ENCODE results near the gene TENT5A.

Gene TENT5A

DNA sequence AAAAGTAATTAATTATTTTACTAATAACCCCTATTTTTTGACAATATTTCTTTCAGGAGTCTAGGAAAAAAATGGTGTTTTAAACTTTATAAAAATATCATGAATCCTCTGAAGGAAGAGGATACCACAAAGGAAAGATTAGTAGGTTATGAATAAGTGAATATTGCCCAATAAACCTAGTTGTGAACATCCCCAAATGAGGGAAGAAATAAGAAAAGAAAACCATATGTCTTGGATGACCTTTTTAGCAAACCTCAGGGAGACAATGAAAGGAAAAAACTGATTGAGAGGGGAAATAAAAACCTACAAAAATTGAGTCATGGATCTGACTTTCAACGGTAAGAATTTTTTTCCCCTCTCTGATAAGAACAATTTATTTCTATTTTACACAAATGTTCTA, 34.4 kb downstream of the TENT5A start:
- Histone ChIP-seq H3K36me3 (no peaks in the 10 kb centered on the region), H3K27me3 (ENCODE audit: insufficient read depth, low read depth, severe bottlenecking) (no peaks in the 10 kb centered on the region), H3K9me3 (ENCODE audit: severe bottlenecking) (no peaks in the 10 kb centered on the region), H3K4me3 (ENCODE audit: low read depth, low read length) (no peak overlapping the region), H3K27ac (no peak overlapping the region)
- no peak for DNase-seq
- no peak for TF ChIP-seq CTCF (IDR thresholded peaks at IDR 0.05; ENCODE audit: low read depth, low read length)

- Histone ChIP-seq H3K27me3 (ENCODE audit: insufficient read depth, low read depth, severe bottlenecking) (no peaks in the 10 kb centered on the region), H3K9me3 (ENCODE audit: severe bottlenecking) (no peaks in the 10 kb centered on the region), H3K27ac (no peak overlapping the region), H3K36me3 (no peaks in the 10 kb centered on the region), H3K4me3 (ENCODE audit: low read depth, low read length) (no peak overlapping the region)
- no peak for DNase-seq
- TF ChIP-seq CTCF (IDR thresholded peaks at IDR 0.05; ENCODE audit: low read depth, low read length): no peak
These were observed 37.8 kb downstream of the TENT5A start for GRCh38 chr6:81714684-81715083.

DNA sequence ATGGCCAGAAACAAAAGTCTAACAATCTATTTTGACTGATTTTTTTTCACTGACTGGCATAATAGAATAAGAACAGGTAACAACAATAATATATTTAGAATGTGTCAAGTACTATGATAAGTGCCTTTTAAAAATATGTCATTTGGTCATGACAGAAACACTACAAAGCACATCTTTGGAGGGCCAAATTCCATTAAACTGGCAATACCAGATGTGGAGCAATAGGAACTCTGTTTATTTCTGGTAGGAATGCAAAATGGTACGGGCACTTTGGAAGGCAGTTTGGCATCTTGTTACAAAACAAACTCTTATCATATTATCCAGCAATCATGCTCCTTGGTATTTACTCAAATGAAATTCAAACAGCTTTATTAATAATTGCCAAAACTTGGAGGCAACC, 39.3 kb downstream of the TENT5A start:
- H3K9me3 ChIP-seq (ENCODE audit: severe bottlenecking): no peaks in the 10 kb centered on the region
- DNase-seq: no peak
- no peaks in the 10 kb centered on the region for H3K27me3 ChIP-seq (ENCODE audit: insufficient read depth, low read depth, severe bottlenecking)
- H3K4me3 ChIP-seq (ENCODE audit: low read depth, low read length): no peak overlapping the region
- no peaks in the 10 kb centered on the region for H3K36me3 ChIP-seq
- no peak for TF ChIP-seq CTCF (IDR thresholded peaks at IDR 0.05; ENCODE audit: low read depth, low read length)
- H3K27ac ChIP-seq: no peak overlapping the region

DNA sequence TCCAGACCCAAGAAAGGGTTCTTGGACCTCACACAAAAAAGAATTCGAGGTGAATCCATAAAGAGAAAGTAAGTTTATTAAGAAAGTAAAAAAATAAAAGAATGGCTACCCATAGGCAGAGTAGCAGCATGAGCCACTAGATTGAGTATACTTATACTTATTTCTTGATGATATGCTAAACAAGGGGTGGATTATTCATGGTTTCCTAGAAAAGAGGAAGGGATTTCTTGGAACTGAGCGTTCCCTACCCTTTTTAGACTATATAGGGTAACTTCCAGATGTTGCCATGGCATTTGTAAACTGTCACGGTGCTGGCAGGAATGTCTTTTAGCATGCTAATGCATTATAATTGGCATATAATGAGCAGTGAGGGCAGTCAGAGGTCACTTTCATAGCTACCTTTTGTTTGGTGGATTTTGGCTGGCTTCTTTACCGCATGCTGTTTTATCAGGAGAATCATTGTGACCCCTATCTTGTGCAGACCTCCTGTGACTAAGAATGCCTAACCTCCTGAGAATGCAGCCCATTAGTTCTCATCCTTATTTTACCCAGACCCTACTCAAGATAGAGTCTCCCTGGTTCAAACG, 44.3 kb downstream of the TENT5A start:
- no peaks in the 10 kb centered on the region for H3K9me3 ChIP-seq (ENCODE audit: severe bottlenecking)
- no peak for TF ChIP-seq CTCF (IDR thresholded peaks at IDR 0.05; ENCODE audit: low read depth, low read length)
- H3K4me3 ChIP-seq (ENCODE audit: low read depth, low read length): no peak overlapping the region
- no peaks in the 10 kb centered on the region for H3K36me3 ChIP-seq
- H3K27ac ChIP-seq: no peak overlapping the region
- no peaks in the 10 kb centered on the region for H3K27me3 ChIP-seq (ENCODE audit: insufficient read depth, low read depth, severe bottlenecking)
- no peak for DNase-seq

GRCh38 chr6:81704700-81705099, 47.8 kb downstream of the TENT5A start:
- no peaks in the 10 kb centered on the region for H3K9me3 ChIP-seq (ENCODE audit: severe bottlenecking)
- TF ChIP-seq CTCF (IDR thresholded peaks at IDR 0.05; ENCODE audit: low read depth, low read length): no peak
- H3K36me3 ChIP-seq: no peaks in the 10 kb centered on the region
- H3K4me3 ChIP-seq (ENCODE audit: low read depth, low read length): no peak overlapping the region
- H3K27me3 ChIP-seq (ENCODE audit: insufficient read depth, low read depth, severe bottlenecking): no peaks in the 10 kb centered on the region
- no peak for DNase-seq
- no peak overlapping the region for H3K27ac ChIP-seq

GRCh38 chr6:81700414-81700813, 52.1 kb downstream of the TENT5A start:
- no peak for TF ChIP-seq CTCF (IDR thresholded peaks at IDR 0.05; ENCODE audit: low read depth, low read length)
- no peak overlapping the region for H3K27ac ChIP-seq
- no peaks in the 10 kb centered on the region for H3K9me3 ChIP-seq (ENCODE audit: severe bottlenecking)
- H3K4me3 ChIP-seq (ENCODE audit: low read depth, low read length): no peak overlapping the region
- DNase-seq: no peak
- H3K27me3 ChIP-seq (ENCODE audit: insufficient read depth, low read depth, severe bottlenecking): no peaks in the 10 kb centered on the region
- no peaks in the 10 kb centered on the region for H3K36me3 ChIP-seq

Measured in WERI-Rb-1 (cell line).